HepG2 (cell line): ENCODE measurements around the gene FAM216A. TPM values are rescaled to one million over a fixed set of nuclear protein-coding genes. Genes with fewer than 3 reads are reported as not detected.
A peak's percentile ranks its signal among the peaks of the same experiment; 100 is the strongest.

ENCODE experiments used
- ATAC-seq: fragments of 200-7000 bp; cut with Tn5 transposase; 3 replicates; pipeline ENCODE4 v1.9.1; 2020; ENCODE audit warnings: mild to moderate bottlenecking, moderate library complexity
- BruUV-seq: library from RNA; stranded (reverse); fragments of 400-500 nt; replicated peaks from 2 replicates; lab custom pipeline; 2021; lab: Mats Ljungman, UMichigan
- CTCF ChIA-PET: fragments of 300-600 bp; formaldehyde crosslinking; extraction: SDS; loops from one replicate; lab custom pipeline; 2021; ENCODE audit warnings: low total read pairs, inconsistent platforms, low intra/inter-chr PET ratio; lab: Yijun Ruan, JAX
- POLR2A ChIA-PET: fragments of 350-600 bp; sonication (Branson Sonifier 250); formaldehyde crosslinking; loops from one replicate; lab custom pipeline; 2020; ENCODE audit warnings: antibody characterized with exemption, inconsistent platforms; lab: Yijun Ruan, JAX
- DNase-seq: peaks from one replicate; pipeline ENCODE4 v3.0.0-alpha.2; 2015; ENCODE audit warnings: low spot score
- FAIRE-seq: peaks from 3 replicates; lab custom pipeline; 2011; peaks lifted over from hg19 to GRCh38; lab: Jason Lieb, UNC
- H2AFZ ChIP-seq: one replicate; pipeline ENCODE4 v1.6.1; 2011; ENCODE audit warnings: low read length, inconsistent platforms
- H3K27ac ChIP-seq: fragments of 300-600 bp; 3 replicates; pipeline ENCODE4 v1.8.0; 2011; ENCODE audit warnings: mixed run types, mild to moderate bottlenecking, mixed read lengths, low read length, inconsistent platforms; ENCODE audit not compliant: insufficient read depth; ENCODE audit errors: extremely low read length
- H3K27me3 ChIP-seq, 2 experiments: fragments of 200-600 bp in 1 of 2; 2 replicates in 1 of 2; 3 replicates in 1 of 2; pipeline versions ENCODE4 v1.6.0 to v1.8.0; 2011; ENCODE audit warnings: low read length in 2 of 2, mild to moderate bottlenecking in 2 of 2, moderate library complexity in 2 of 2, inconsistent platforms in 1 of 2; ENCODE audit not compliant: insufficient read depth in 2 of 2, control insufficient read depth in 1 of 2
- H3K36me3 ChIP-seq, 2 experiments: fragments of 200-600 bp in 1 of 2; replicated peaks in 1 of 2; 2 replicates in 1 of 2; 3 replicates in 1 of 2; pipeline versions ENCODE4 v1.5.1 to v1.8.0; 2011; ENCODE audit warnings: low read length in 2 of 2, inconsistent platforms in 1 of 2; ENCODE audit not compliant: insufficient read depth in 2 of 2, control insufficient read depth in 1 of 2
- H3K4me1 ChIP-seq: 2 replicates; pipeline ENCODE4 v1.5.1; 2012; ENCODE audit warnings: low read length, inconsistent platforms; ENCODE audit not compliant: insufficient read depth
- H3K4me2 ChIP-seq: 2 replicates; pipeline ENCODE4 v1.6.0; 2011; ENCODE audit warnings: low read depth, low read length, inconsistent platforms
- H3K4me3 ChIP-seq, 3 experiments: fragments of 200-600 bp in 1 of 3; sonication (generic), shearing (Covaris generic) in 1 of 3; replicated peaks in 1 of 3; 2 replicates each; pipeline ENCODE4 v1.5.1; 2011 to 2016; ENCODE audit warnings: low read length in 3 of 3, inconsistent platforms in 2 of 3, low read depth in 2 of 3, mild to moderate bottlenecking in 2 of 3, control low read depth in 1 of 3, mixed read lengths in 1 of 3; ENCODE audit not compliant: insufficient read depth in 1 of 3
- H3K79me2 ChIP-seq: one replicate; pipeline ENCODE4 v1.6.1; 2011; ENCODE audit warnings: low read length, inconsistent platforms; ENCODE audit not compliant: insufficient read depth
- H3K9ac ChIP-seq: 2 replicates; pipeline ENCODE4 v1.6.0; 2011; ENCODE audit warnings: mild to moderate bottlenecking, low read depth, low read length, inconsistent platforms; ENCODE audit not compliant: insufficient read depth
- H3K9me3 ChIP-seq: 2 replicates; pipeline ENCODE4 v1.5.1; 2012; ENCODE audit warnings: mild to moderate bottlenecking, low read length
- H4K20me1 ChIP-seq: 2 replicates; pipeline ENCODE4 v1.6.0; 2011; ENCODE audit warnings: inconsistent platforms, mild to moderate bottlenecking, low read length, moderate library complexity; ENCODE audit not compliant: insufficient read depth
- CENPX ChIP-seq: sonication (generic); formaldehyde crosslinking; IDR thresholded peaks from 2 replicates; pipeline ENCODE4 v1.9.0; 2021; ENCODE audit warnings: mild to moderate bottlenecking, missing genetic modification reagents, moderate library complexity
- GRHL1 ChIP-seq: sonication (generic); formaldehyde crosslinking; conservative IDR thresholded peaks from 2 replicates; pipeline ENCODE4 v1.8.0; 2022; ENCODE audit warnings: missing genetic modification reagents
- SP5 ChIP-seq: IDR thresholded peaks from 2 replicates; pipeline ENCODE4 v1.6.1; 2016; ENCODE audit warnings: low read depth, borderline replicate concordance
- WGBS: methylation state at CpG from one replicate; pipeline ENCODE4 v1.1.6; 2017; ENCODE audit warnings: low lambda C conversion rate; 5-methylcytosine and 5-hydroxymethylcytosine counted together
- in situ Hi-C: cut with HindIII; loops from 2 replicates; pipeline ENCODE4 v1.10.0; 2017; ENCODE audit warnings: low pct_unique_long_range_greater_than_20kb; ENCODE audit not compliant: extremely low pct_ligation_motif_present
- intact Hi-C: fragments of 100-400 bp; cut with micrococcal nuclease; formaldehyde crosslinking; loops from one replicate; pipeline ENCODE4 v1.10.0; 2022; ENCODE audit not compliant: unreplicated experiment
- polyA plus RNA-seq, 8 experiments: library from polyadenylated mRNA; depleted of rRNA in 3 of 8; stranded (reverse) in 7 of 8; unstranded in 1 of 8; fragments of >200 nt; fragmentation: Illumina TruSeq in 4 of 8; extraction: Trizol in 4 of 8; gene quantifications; 2 replicates each; pipeline versions ENCODE4 v1.2.1 to v1.2.3, GENCODE V29; 2011 to 2016; ENCODE audit warnings: low read depth in 4 of 8, missing spikeins in 1 of 8, mixed read lengths in 1 of 8; ENCODE audit not compliant: insufficient read depth in 1 of 8
- total RNA-seq, 5 experiments: library from RNA; depleted of rRNA; stranded (reverse); fragments of >200 nt; fragmentation: Illumina TruSeq; extraction: Trizol; gene quantifications; 2 replicates each; pipeline ENCODE4 v1.2.3, GENCODE V29; 2016; ENCODE audit warnings: low read depth in 1 of 5

The FAM216A gene
- total and polyA plus RNA-seq, 2 of the 13 experiments (the other 11 are each of a cell fraction or from before 2014, with no cell fraction given): 20.3 to 31.2 TPM

GRCh38 chr12:110475426-110475825 is 6.8 kb downstream of the FAM216A start:
- CTCF ChIA-PET: no interaction called here
- no peak overlapping the region for H3K4me2 ChIP-seq
- no peak overlapping the region for H3K9ac ChIP-seq
- intact Hi-C loops: no loop called here
- H4K20me1 ChIP-seq: no peaks in the 10 kb centered on the region
- no TSS peak for BruUV-seq
- peaks cover 1 to 2% of the 10 kb centered on the region in 2 experiments; a peak in 2 of 5 replicates for H3K36me3 ChIP-seq
- H3K9me3 ChIP-seq: no peaks in the 10 kb centered on the region
- no peak overlapping the region for H3K27ac ChIP-seq
- ATAC-seq: no peak
- in situ Hi-C loops: no loop called here
- 96% methylated on average over 7 of the region's 7 CpGs for WGBS
- POLR2A ChIA-PET: no interaction called here
- no peak for FAIRE-seq
- no peak for TF ChIP-seq CENPX (CRISPR knock-in tag)
- H3K27me3 ChIP-seq: no peaks in the 10 kb centered on the region
- no peak overlapping the region for H3K4me3 ChIP-seq
- no peak for DNase-seq
- H3K4me1 ChIP-seq: peaks cover 1% of the 10 kb centered on the region; the same call in 1 of the 2 replicates
- H2AFZ ChIP-seq: no peak overlapping the region
- H3K79me2 ChIP-seq: no peaks in the 10 kb centered on the region

DNA sequence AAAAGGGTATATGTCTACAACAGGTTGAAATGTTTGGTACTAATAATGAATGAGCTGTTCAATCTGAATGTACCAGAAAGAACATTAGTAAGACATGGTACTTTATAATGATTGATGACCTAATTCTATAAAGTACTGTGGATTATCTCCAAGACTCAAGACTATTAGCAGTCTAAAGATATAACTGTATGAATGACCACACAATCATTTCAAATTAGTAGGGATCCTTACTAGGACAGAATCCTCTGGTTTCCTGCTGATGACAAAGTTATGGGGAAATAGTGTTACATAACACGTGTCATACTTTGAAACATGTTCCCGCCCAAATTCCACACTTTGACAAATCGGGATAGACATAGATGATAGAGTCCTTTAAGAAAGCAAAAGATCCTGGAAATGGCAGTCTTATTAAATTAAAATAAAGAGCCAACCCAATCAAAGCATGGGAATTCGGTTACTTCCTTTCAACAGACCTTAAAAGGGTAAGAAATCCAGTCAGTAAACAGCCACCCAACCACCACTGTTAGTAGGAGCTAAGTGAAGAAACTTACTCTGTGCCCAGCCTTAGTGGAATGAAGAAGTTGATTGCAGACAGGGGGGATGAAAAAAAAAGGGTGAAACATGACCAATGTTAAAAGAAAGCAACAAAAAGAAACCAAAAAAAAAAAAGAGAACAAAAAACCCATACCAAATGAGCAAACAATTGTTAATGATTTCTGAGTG is 30.5 kb downstream of the FAM216A start:
- Histone ChIP-seq H3K79me2 (peaks cover 41% of the 10 kb centered on the region), H3K27me3 (peaks cover 0 to 3% of the 10 kb centered on the region in 2 experiments; a peak in 1 of 5 replicates), H3K27ac (no peak overlapping the region), H3K9ac (peak overlapping the region; percentile 26; the same call in 1 of the 2 replicates), H3K36me3 (peaks cover 3 to 21% of the 10 kb centered on the region in 2 experiments; a peak in 3 of 5 replicates), H3K4me3 (no peak overlapping the region; a peak in 1 of 6 replicates), H3K4me2 (peak overlapping the region; percentile 18; the same call in 1 of the 2 replicates), H2AFZ (no peak overlapping the region), H3K9me3 (no peaks in the 10 kb centered on the region), H3K4me1 (peaks cover 30% of the 10 kb centered on the region), H4K20me1 (no peaks in the 10 kb centered on the region; the same call in none of the 2 replicates)
- peak; percentile 10 for DNase-seq
- 70% methylated on average over 4 of the region's 4 CpGs for WGBS
- no TSS peak for BruUV-seq
- ChIA-PET CTCF (no interaction called here), POLR2A (interaction anchor here (3.8 kb wide), 1 partner anchor 30 kb away, joined by 36 read pairs; the partner anchor contains the start of genes FAM216A and GPN3)
- ATAC-seq: no peak
- FAIRE-seq: no peak
- intact Hi-C loops (no loop called here), in situ Hi-C loops (no loop called here)
- no peak for TF ChIP-seq GRHL1 (CRISPR knock-in tag)
- 0 out of 2 replicates have a peak, but pooled peaks have one; percentile 31 for TF ChIP-seq SP5
